Ammon's horn (tissue), 1 donor: ENCODE data around the gene CDC6.

Experiments used
- DNase-seq: peaks from one replicate; pipeline ENCODE4 v3.0.0-alpha.2; 2016; ENCODE audit warnings: low spot score

The CDC6 gene

DNA sequence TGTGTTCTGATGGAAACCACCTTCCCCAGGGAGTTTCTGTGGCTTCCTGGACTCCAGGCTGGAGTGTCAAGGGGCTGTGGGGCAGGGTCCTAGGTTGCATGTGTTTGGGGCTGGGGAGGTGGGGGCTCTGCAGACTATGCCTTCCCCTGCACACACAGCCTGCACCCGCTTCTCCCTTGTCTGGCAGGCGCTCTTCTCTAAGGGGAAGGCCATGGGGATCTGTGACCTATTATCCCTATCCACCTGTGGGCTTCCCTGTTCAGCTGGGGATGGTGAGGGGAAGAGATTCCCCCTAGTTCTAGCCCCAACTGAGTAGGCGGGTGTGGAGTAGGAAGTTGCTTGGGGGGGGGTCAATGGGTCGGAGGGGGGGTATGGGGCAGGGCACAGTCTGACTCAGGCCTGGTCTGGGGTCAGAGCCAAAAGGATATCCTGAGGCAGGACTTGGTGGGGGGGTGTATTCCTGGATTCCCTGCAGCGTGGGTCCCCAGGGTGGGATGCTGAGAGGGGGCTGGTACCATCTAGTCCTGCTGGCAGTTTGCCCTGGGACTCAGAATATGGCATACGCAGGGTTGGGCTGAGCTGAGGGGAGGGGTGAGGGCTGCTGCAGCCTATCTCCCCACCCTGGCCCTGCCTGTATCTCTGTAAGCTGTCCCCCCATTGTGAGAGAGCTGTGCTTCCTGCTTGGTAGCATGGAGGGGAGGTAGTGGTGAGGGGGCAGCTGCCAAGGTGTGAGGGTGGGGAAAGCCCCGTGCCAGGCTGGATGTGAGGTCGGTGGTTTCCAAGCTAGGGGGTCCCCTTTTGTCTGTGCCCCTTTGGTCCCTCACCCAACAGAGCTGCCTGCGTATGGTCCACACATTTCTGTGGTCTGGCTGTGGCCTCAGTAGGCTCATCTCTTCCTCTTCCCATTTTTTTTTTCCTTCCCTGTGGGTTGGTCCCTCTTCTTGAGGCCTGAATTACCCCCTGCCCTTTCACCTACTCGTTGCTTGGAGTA lies 36.0 kb downstream of the CDC6 start:
- DNase-seq, result no peak

DNA sequence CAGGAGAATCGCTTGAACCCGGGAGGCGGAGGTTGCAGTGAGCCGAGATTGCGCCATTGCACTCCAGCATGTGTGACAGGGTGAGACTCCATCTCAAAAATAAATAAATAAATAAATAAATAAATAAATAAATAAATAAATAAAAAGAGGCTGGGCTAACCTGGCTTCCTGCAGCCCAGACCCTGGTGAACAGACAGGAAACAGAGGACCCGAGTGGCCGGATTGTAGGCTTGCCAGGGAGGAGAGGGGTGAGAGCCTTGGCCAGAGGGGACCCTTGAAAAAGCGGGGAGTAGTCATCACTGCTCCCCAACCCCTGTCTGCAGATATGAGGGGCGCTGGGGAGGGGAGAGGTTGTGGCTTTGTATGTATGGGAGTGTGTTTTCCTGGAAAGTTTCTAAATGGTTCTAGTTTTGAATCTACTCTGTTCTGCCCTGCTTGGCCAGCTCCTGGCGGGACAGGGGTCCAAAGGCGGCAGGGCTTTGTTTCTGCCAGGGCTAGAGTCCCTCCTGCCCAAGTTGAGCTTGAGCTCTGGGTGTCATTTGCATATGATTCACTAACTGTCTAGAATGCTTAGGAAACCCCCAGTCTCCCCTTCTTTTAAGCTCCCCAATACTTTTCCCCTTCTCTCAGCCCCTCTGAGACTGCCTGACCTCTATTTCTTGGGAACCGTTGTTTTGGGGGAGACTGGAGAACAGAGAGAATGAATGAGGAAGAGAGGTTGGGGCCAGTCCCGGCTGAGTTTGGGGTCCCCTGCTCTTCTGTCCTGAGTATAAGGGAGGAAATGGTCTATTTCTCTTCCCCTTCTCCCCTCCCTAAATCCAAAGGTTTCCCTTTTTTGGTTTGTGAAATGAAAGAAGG lies 37.7 kb downstream of the CDC6 start:
- no peak for DNase-seq

DNA sequence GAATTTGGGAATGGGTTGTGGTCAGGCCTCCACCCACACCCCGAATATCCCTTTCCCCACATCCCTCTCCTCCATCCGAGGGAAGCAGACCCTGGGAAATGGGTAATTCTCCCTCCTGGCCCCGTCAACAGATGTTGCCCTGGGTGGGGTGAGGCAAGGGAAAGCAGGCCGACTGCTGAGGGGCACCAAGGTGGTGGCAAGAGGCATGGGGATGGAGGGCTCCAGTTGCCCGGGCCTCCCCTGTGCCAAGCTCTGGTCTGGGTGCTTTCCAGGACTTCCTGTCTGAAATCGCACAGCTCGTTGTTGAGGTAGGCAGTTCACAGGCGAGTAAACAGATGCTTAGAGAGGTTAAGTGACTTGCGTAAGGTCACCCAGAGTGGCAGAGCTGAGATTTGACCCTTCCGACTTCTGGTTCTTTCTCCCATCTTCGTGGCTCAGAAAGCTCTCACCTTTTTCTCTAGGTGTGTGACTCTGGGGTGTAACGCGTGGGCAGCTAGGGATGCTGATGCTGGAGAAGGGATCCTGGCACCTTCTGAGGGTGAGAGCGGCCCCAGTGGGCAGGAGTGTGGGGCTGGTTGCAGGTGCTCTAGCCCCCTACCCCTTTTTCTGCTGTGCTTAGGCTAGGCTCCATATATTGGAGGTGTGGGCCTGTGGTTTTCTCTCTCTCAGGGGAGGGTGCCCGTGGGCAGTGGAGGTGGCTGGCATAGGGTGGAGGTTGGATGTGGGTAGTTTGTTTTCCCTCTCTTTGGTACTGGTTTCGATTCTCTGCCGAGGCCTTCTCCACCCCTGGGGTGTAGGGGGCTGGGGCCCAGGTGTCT lies 38.5 kb downstream of the CDC6 start:
- no peak for DNase-seq

DNA sequence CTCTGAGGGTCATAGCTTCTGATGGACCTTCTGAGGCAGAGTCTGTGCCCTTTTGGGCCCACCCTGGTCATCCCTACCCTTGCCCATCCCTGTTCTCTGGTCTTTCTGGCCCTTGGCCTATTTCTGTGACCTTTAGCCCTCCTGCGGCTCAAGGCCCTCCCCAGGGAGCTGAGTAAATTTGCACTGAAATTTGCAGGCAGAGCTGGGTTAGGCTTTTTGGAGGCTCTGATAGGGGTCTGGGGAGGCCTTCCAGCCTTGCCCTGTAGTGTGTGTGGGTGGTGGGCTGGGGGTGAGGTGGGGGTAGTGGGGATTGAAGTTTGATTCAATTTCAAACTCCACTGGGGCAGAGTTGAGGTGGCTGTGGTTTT lies 39.1 kb downstream of the CDC6 start:
- DNase-seq, result no peak

DNA sequence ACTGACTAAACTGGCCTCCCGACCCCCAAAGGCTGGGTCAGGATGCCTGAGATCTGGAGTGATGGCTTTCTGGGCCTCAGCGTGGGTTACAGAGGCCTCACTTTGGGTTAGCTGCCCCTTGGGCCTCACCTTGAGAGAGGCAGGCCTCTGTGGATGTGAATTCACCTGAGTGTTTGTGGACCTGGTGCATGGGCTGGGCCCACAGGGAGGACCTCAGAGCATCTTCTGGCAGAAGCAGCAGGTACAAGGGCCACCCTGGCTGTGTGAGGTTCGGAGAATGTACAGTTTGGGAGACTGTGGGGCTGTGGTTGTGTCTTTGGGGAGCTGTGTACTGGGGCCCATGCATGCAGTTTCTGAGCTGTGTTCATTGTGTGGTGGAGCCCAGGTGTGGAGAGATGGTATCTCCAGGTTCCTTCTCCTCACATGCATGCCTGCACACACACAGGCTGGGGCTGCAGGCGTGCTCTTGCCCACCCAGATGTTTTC lies 39.6 kb downstream of the CDC6 start:
- no peak for DNase-seq

DNA sequence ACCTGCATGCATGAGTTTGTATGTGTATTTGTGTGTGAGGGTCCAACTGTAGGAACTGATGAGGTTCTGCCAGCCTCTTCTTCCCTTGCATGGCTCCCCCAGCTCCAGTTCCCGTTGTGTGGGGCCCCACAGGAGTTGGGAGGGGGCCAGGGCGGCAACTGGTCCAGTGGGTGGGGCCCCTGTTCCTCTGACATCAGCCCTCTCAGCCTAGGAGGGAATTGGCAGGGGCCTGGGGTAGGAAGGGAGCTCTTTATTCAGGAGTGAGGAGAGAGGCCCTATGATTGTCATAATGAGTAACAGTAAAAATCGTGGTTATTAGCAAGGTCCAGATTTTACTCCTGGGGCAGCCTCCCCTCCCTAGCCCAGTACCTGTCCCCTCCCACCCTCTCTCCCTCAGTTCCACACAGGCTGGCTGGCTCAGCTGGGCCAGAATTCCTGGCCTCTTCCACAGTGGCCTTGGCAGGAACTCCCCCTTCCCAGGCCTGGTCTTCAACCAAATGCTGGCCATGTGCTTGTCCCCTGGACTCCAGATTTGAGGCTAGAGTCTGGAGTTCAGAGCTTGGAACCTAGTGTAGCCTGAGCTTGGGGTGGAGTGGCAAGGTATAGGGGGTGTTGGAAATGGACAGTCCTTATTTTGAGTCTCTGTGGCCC lies 40.2 kb downstream of the CDC6 start:
- no peak for DNase-seq

DNA sequence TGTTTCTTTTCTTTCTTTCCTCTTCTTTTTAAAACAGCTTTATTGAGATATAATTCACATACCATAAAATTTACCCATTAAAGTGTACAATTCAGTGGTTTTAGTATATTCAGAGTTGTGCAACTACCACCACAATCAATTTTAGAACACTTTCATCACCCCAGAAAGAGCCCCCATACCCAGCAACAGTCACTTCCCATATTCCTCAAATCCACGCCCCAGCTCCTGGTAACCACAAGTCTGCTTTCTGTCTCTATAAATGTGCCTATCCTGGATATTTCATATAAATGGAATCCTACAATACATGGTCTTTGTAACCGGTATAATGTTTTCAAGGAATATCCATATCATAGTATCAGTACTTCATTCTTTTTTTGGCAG lies 40.7 kb downstream of the CDC6 start:
- DNase-seq, result no peak

DNA sequence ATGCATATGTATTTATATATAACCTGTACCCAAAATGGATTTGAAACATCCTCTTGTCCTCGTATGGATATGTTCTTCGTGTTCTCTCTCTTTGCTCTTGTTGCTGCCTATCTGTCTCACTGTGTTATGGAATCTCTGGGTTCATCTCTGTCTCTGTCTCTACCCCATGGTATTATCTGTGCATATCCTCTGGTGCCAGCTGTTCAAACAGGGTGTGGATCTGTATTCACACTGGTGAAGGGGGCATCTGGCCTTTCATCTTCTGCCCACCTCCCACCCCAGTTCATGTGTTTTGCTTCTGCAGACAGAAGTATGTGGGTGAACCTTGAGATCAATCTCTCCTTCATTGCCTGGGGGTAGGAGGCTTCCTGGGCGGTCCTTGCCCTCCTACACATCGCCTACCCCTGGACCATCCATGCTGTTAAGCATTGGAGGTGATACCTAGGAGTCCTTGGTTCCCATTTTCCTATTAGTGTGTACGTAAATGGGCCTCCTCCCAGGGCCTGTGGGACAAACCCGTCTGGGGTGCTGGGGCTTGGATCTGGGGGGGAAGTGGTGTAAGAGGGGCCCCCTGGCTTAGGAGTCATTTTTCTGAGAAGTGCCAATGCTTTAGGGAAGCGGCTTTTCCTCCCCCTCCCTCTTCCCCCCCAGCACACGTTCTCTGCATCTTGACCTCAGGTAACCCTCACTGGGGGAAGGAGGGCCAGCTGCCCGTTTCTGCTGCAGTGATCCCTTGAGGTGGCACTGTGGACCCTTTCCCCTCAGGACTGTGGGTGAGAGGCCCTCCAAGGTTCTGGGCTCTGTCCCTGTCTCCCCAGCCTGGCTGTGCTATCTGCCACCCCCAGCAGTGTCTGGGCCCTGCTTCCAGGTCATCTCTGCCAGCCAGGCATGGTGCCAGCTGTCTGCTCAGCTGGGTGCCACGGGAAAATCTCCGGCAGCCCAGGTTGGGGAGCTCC lies 42.4 kb downstream of the CDC6 start:
- DNase-seq, result no peak

DNA sequence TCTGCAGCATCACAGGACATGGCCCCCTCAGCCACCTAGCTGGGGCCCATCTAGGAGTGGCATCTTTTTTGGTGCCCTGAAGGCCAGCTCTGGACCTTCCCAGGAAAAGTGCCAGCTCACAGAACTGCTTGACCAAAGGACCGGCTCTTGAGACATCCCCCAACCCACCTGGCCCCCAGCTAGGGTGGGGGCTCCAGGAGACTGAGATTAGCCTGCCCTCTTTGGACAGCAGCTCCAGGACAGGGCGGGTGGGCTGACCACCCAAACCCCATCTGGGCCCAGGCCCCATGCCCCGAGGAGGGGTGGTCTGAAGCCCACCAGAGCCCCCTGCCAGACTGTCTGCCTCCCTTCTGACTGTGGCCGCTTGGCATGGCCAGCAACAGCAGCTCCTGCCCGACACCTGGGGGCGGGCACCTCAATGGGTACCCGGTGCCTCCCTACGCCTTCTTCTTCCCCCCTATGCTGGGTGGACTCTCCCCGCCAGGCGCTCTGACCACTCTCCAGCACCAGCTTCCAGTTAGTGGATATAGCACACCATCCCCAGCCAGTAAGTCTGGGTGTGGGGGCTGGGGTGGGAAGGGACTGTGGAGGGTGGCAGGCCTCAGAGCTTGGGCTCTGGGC lies 43.3 kb downstream of the CDC6 start:
- DNase-seq, result no peak

DNA sequence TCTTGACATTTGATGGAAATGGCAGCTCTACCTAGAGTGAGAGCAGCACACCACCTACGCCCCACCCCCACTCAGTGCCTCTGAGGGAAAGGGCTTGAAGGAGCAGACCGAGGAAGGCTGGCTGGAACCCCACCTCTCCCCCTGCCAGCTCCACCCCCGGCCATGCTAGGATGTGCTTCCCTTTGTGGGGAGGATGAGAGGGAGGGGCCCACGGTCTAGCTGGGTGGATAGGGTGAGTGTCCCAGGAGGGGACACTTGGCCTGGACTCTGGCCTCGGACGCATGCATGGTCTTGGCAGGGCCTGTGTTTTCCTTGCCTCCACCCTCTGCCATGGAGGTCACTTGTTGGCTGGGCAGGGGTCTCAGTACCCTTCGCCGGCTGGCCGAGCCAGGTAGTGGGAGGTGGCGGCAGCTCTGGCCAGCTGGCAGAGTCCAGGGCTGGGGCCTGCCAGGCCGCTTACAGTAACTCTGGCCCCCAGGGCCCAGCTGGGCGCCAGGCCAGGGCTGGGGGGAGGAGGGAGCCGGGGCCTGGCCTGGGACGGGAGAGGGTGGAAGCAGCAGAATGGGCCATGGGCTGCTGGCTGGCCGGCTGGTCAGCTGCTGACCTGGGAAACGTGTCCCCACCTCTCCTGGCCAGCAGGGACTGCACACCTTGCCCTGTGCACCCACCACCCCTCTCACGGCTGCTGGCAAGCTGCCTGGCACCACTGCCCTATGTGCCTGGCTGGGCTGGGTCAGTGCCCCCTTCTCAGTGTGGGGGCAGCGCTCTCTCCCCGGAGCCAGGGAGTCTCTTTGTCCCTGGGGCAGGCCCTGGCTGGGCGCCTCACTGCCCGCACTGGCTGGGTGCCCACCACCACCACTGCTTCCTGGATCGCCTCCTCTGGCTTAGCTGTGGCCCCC lies 44.3 kb downstream of the CDC6 start:
- peak; percentile 75 for DNase-seq

DNA sequence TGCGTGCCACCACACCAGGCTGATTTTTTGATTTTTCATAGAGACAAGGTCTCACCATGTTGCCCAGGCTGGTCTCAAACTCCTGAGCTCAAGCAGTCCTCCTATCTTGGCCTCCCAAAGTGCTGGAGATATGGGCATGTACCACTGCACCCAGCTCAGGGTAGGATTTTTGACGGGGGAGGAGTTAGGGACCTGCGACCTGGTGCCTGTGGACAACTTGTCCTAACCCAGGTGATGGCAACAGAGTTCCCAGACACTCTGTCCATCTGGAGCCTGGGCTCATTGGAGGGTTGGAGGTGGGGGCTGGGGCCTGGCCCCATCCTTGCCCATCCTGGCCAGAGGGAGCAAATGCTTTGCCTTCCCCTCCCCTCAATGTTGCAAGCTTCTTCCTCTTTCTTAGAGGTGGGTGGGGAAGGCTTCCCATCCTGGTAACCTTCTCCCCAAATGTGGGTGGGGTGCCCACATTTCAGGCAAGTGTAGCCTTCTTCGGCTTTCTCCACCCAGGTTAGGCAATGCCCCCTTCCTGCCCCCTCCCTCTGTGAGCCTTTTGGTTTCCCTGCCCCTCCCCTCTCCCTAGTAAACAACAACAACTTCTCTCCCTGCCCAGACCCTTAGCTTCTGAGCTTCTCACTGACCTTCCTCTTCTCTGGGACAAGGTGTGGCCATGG lies 46.2 kb downstream of the CDC6 start:
- DNase-seq, result no peak

DNA sequence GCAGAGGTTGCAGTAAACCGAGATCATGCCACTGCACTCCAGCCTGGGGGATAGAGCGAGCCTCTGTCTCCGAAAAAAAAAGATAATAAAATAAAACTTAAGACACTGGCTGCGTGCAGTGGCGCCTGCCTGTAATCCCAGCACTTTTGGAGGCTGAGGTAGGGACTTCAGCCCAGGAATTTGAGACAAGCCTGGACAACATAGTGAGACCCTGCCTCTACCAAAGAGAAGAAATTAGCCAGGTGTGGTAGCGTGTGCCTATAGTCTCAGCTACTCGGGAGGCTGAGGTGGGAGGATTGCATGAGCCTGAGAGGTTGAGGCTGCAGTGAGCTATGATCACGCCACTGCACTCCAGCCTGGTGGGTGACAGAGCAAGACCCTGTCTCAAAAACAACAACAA lies 47.9 kb downstream of the CDC6 start:
- no peak for DNase-seq

DNA sequence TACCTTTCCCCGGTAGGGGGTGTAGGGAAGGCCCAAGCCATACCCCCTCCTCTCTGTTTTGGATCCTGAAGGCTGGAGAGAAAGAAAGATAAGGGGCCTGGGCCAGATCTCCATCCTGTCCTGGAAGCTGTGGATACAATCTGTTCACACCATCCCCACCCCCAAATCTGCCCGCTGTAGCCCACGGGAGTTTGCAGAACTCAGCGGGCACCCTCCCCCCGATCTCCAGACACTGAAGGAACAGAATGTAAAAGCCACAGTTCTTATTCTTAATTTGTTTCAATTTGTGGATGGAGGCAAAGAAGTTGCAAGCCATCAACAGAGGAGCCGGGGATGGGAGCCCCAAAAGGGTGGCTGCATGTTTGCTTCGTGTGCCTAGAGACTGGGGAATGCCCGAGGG lies 49.7 kb downstream of the CDC6 start:
- no peak for DNase-seq

DNA sequence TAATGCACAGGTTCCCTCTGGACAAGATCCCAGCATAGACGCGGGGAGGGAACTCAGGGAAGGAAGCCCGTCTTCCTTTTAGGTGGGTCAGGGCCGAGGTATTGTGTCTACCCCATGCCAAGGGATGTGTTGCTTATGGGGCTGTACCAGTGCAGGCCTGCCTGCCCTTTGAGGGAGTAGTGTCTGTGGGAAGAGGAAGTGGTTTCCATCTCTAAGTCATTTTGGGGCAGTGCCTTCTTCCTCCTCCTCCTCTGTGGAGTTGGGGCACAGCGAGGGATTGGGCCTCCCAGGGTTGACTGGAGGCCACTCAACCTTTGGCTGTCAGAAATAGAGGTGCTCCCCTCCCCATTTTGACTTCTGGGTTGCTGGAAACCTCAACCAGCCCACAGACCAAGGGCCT lies 50.4 kb downstream of the CDC6 start:
- DNase-seq, result no peak

DNA sequence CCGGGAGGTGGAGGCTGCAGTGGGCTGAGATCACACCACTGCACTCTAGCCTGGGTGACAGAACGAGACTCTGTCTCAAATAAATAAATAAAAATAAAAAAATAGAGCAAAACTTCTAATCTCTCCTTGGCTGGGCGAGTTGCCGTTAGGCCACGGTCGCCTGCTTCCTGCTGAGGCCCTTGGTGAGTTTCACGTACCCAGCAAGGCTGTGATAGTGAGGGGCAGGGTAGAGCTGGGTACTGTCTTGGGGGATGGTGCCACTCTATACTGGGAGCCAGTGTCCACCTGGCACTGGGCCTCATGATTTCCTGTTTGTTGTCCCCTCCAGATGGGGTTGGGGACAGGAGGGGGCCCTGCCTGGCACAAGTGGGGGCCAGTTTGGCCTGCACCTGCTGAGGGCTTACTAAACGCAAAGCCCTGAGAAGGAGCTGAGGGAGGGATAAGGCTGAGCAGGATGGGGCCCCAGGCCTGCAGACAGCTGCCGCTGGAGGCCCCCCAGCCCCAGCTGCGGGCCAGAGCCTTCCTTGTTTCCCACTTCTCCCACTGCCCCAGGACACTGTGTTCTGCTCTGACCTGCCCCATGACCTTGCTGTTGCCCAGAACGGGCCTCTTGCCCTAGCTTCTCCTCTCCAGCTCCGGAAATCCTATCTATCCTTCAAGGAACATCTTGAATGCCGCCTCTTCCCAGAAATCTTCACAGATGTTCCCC lies 51.4 kb downstream of the CDC6 start:
- DNase-seq, result no peak

DNA sequence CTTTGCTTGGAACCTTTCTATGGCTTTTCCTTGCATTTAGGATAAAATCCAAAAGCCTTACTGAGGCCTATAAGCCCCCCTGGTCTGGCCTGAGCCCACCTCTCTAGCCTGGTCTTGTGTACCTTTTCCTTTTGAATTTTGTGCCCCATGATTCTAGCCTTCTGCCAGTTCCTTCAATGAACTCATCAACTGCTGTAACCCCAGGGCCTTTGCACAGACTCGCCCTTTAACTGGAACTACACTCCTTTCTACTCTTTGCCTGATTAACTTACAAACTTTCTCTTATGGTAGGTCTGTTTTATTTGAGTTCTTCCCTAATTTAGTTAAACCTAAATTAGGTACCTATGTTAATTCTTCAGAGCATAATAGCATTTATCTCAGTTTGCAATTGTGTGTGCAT lies 52.6 kb downstream of the CDC6 start:
- no peak for DNase-seq
